IMR-90 (cell line): ENCODE data around the gene ZNF507. TPM values are rescaled to one million over a fixed set of nuclear protein-coding genes. Genes with fewer than 3 reads are reported as not detected.

Experiments
- ATAC-seq: fragments of 200-7000 bp; cut with Tn5 transposase; 2 replicates; pipeline ENCODE4 v1.9.1; 2020; ENCODE audit warnings: low read depth, mild to moderate bottlenecking, moderate library complexity
- BruUV-seq: library from RNA; stranded (reverse); fragments of 400-500 nt; replicated peaks from 2 replicates; lab custom pipeline; 2021; lab: Mats Ljungman, UMichigan
- CTCF ChIA-PET: fragments of 300-600 bp; formaldehyde crosslinking; extraction: SDS; loops from one replicate; lab custom pipeline; 2021; ENCODE audit warnings: antibody characterized with exemption; lab: Yijun Ruan, JAX
- POLR2A ChIA-PET: fragments of 300-600 bp; sonication (Branson Sonifier 250); formaldehyde crosslinking; loops from one replicate; lab custom pipeline; 2022; ENCODE audit warnings: antibody characterized with exemption; ENCODE audit not compliant: unreplicated experiment; lab: Charles Lee
- DNase-seq: peaks from one replicate; pipeline ENCODE4 v3.0.0; 2013
- H2AFZ ChIP-seq: replicated peaks from 2 replicates; pipeline ENCODE3; 2013; ENCODE audit warnings: low read length, mild to moderate bottlenecking; ENCODE audit not compliant: poor library complexity
- H2AK5ac ChIP-seq: 2 replicates; pipeline ENCODE4 v1.6.1; 2013; ENCODE audit warnings: low read depth, low read length, inconsistent platforms
- H2AK9ac ChIP-seq: replicated peaks from 2 replicates; pipeline ENCODE3; 2013; ENCODE audit warnings: mild to moderate bottlenecking, low read depth, low read length, moderate library complexity; ENCODE audit not compliant: poor library complexity
- H2BK120ac ChIP-seq: 2 replicates; pipeline ENCODE4 v1.6.1; 2013; ENCODE audit warnings: low read depth, low read length, inconsistent platforms
- H2BK15ac ChIP-seq: 3 replicates; pipeline ENCODE4 v1.6.1; 2013; ENCODE audit warnings: low read depth, low read length, inconsistent platforms
- H2BK20ac ChIP-seq: 2 replicates; pipeline ENCODE4 v1.6.1; 2013; ENCODE audit warnings: low read depth, mild to moderate bottlenecking, inconsistent platforms, low read length, moderate library complexity
- H2BK5ac ChIP-seq: 2 replicates; pipeline ENCODE4 v1.6.1; 2013; ENCODE audit warnings: mild to moderate bottlenecking, low read depth, low read length, inconsistent platforms; ENCODE audit not compliant: poor library complexity, severe bottlenecking
- H3K14ac ChIP-seq: replicated peaks from 2 replicates; pipeline ENCODE4 v1.6.1; 2013; ENCODE audit warnings: low read depth, low read length, inconsistent platforms
- H3K18ac ChIP-seq: 2 replicates; pipeline ENCODE4 v1.6.1; 2013; ENCODE audit warnings: low read depth, low read length, control low read depth
- H3K23ac ChIP-seq: 2 replicates; pipeline ENCODE4 v1.6.1; 2013; ENCODE audit warnings: low read depth, low read length, inconsistent platforms
- H3K27ac ChIP-seq: 2 replicates; pipeline ENCODE4 v1.5.1; 2013; ENCODE audit warnings: mild to moderate bottlenecking, control low read depth, low read length; ENCODE audit not compliant: insufficient read depth
- H3K27me3 ChIP-seq: 2 replicates; pipeline ENCODE4 v1.6.1; 2013; ENCODE audit warnings: low read length; ENCODE audit not compliant: control insufficient read depth, insufficient read depth
- H3K36me3 ChIP-seq: 2 replicates; pipeline ENCODE4 v1.6.1; 2013; ENCODE audit warnings: low read length, mixed read lengths; ENCODE audit not compliant: control insufficient read depth, insufficient read depth
- H3K4ac ChIP-seq: 2 replicates; pipeline ENCODE4 v1.6.1; 2013; ENCODE audit warnings: low read depth, low read length, inconsistent platforms
- H3K4me1 ChIP-seq: 2 replicates; pipeline ENCODE4 v1.6.1; 2013; ENCODE audit warnings: low read length, mixed read lengths; ENCODE audit not compliant: control insufficient read depth, insufficient read depth
- H3K4me2 ChIP-seq: 2 replicates; pipeline ENCODE4 v1.6.1; 2013; ENCODE audit warnings: low read depth, mild to moderate bottlenecking, control low read depth, low read length, moderate library complexity
- H3K4me3 ChIP-seq: 2 replicates; pipeline ENCODE4 v1.5.1; 2013; ENCODE audit warnings: low read depth, mild to moderate bottlenecking, control low read depth, low read length, moderate library complexity; ENCODE audit not compliant: insufficient read depth
- H3K56ac ChIP-seq: 2 replicates; pipeline ENCODE4 v1.6.1; 2013; ENCODE audit warnings: low read length, inconsistent platforms; ENCODE audit not compliant: insufficient read depth; ENCODE audit errors: extremely low read depth
- H3K79me1 ChIP-seq, 2 experiments: 2 replicates each; pipeline ENCODE4 v1.6.1; 2013; ENCODE audit warnings: low read length in 2 of 2, inconsistent platforms in 1 of 2, low read depth in 1 of 2
- H3K9ac ChIP-seq: 2 replicates; pipeline ENCODE4 v1.6.1; 2013; ENCODE audit warnings: low read depth, low read length, control low read depth
- H3K9me1 ChIP-seq: 2 replicates; pipeline ENCODE4 v1.6.1; 2013; ENCODE audit warnings: low read length, inconsistent platforms; ENCODE audit not compliant: insufficient read depth
- H3K9me3 ChIP-seq: 2 replicates; pipeline ENCODE4 v1.6.1; 2013; ENCODE audit warnings: low read length; ENCODE audit not compliant: control insufficient read depth, insufficient read depth
- H4K20me1 ChIP-seq: 2 replicates; pipeline ENCODE4 v1.6.1; 2013; ENCODE audit warnings: low read length, inconsistent platforms; ENCODE audit not compliant: insufficient read depth
- H4K5ac ChIP-seq: 2 replicates; pipeline ENCODE4 v1.6.1; 2013; ENCODE audit warnings: mild to moderate bottlenecking, low read depth, low read length, control low read depth
- H4K8ac ChIP-seq, 2 experiments: 2 replicates each; pipeline ENCODE4 v1.6.1; 2013; ENCODE audit warnings: low read depth in 2 of 2, low read length in 2 of 2, control low read depth in 1 of 2, inconsistent platforms in 1 of 2
- H4K91ac ChIP-seq: 2 replicates; pipeline ENCODE4 v1.6.1; 2013; ENCODE audit warnings: low read depth, low read length, inconsistent platforms; ENCODE audit not compliant: insufficient read depth
- CHD1 ChIP-seq: IDR thresholded peaks from 2 replicates; pipeline ENCODE4 v1.6.1; 2012; ENCODE audit warnings: low read depth, low read length, improper control_type of control experiment
- FOS ChIP-seq: fragments of 150-350 bp; IDR thresholded peaks from 2 replicates; pipeline ENCODE4 v1.6.1; 2016; ENCODE audit warnings: low read depth, low read length
- MAFK ChIP-seq: IDR thresholded peaks from 2 replicates; pipeline ENCODE4 v1.6.1; 2012; ENCODE audit warnings: low read depth, low read length, improper control_type of control experiment
- MAZ ChIP-seq: IDR thresholded peaks from 2 replicates; pipeline ENCODE4 v1.6.1; 2012; ENCODE audit warnings: low read depth, mild to moderate bottlenecking, low read length, improper control_type of control experiment, moderate library complexity, borderline replicate concordance
- MXI1 ChIP-seq: IDR thresholded peaks from 2 replicates; pipeline ENCODE4 v1.6.1; 2012; ENCODE audit warnings: low read depth, mild to moderate bottlenecking, low read length, moderate library complexity, borderline replicate concordance
- NFE2L2 ChIP-seq: fragments of 150-350 bp; IDR thresholded peaks from 2 replicates; pipeline ENCODE4 v1.6.1; 2016; ENCODE audit warnings: low read depth, mild to moderate bottlenecking, low read length
- POLR2A ChIP-seq: IDR thresholded peaks from 2 replicates; pipeline ENCODE4 v1.6.1; 2012; ENCODE audit warnings: mild to moderate bottlenecking, low read depth, low read length
- RAD21 ChIP-seq: IDR thresholded peaks from 2 replicates; pipeline ENCODE4 v1.6.1; 2012; ENCODE audit warnings: low read length, improper control_type of control experiment
- RCOR1 ChIP-seq: IDR thresholded peaks from 2 replicates; pipeline ENCODE4 v1.6.1; 2012; ENCODE audit warnings: mild to moderate bottlenecking, low read length, improper control_type of control experiment; ENCODE audit not compliant: insufficient replicate concordance
- SMC3 ChIP-seq: fragments of 150-350 bp; IDR thresholded peaks from 2 replicates; pipeline ENCODE4 v1.6.1; 2016; ENCODE audit warnings: low read depth, mild to moderate bottlenecking, antibody characterized with exemption, low read length, moderate library complexity
- WGBS, 2 experiments: methylation state at CpG; one replicate each; pipeline versions ENCODE4 v1.1.5 to v1.1.7; 2013; ENCODE audit warnings: missing lambda C conversion rate in 2 of 2; ENCODE audit not compliant: insufficient read length in 1 of 2; ENCODE audit errors: extremely low coverage in 2 of 2; 5-methylcytosine and 5-hydroxymethylcytosine counted together
- dilution Hi-C: fragments of 300-500 bp; cut with HindIII; formaldehyde crosslinking; loops from one replicate; pipeline ENCODE4 v1.14.3; 2018; ENCODE audit warnings: low sequenced_read_pairs; ENCODE audit not compliant: unreplicated experiment
- in situ Hi-C: fragments of 300-500 bp; cut with MboI; formaldehyde crosslinking; loops from 3 replicates; pipeline ENCODE4 v1.14.3; 2019; ENCODE audit warnings: low sequenced_read_pairs, inconsistent platforms, mixed read lengths
- intact Hi-C: fragments of 100-400 bp; cut with micrococcal nuclease; formaldehyde crosslinking; loops from 2 replicates; pipeline ENCODE4 v1.10.0; 2022
- polyA plus RNA-seq, 3 experiments: library from polyadenylated mRNA; depleted of rRNA; stranded (reverse); fragments of >200 nt; gene quantifications; 2 replicates each; pipeline ENCODE4 v1.2.3, GENCODE V29; 2012; ENCODE audit warnings: low replicate concordance in 1 of 3
- total RNA-seq: library from RNA; depleted of rRNA; stranded (reverse); fragments of >200 nt; gene quantifications from 2 replicates; pipeline ENCODE4 v1.2.3, GENCODE V29; 2012
- TF ChIP-seq, protein P1 (sequence below): fragments of 150-350 bp; IDR thresholded peaks from 2 replicates; pipeline ENCODE4 v1.6.1; 2017; ENCODE audit warnings: mild to moderate bottlenecking, antibody characterized with exemption, low read length, low read depth
- TF ChIP-seq, protein P2 (sequence below): fragments of 150-350 bp; IDR thresholded peaks from 2 replicates; pipeline ENCODE4 v1.6.1; 2016; ENCODE audit warnings: low read depth, mild to moderate bottlenecking, low read length, moderate library complexity, borderline replicate concordance
- TF ChIP-seq, protein P3 (sequence below): conservative IDR thresholded peaks from 2 replicates; pipeline ENCODE4 v1.5.1; 2012; ENCODE audit warnings: mild to moderate bottlenecking, low read depth, low read length, improper control_type of control experiment

ZNF507 gene
- total and polyA plus RNA-seq, 2 of the 4 experiments (the other 2 are of a cell fraction), result 9.6 to 19.9 TPM

DNA sequence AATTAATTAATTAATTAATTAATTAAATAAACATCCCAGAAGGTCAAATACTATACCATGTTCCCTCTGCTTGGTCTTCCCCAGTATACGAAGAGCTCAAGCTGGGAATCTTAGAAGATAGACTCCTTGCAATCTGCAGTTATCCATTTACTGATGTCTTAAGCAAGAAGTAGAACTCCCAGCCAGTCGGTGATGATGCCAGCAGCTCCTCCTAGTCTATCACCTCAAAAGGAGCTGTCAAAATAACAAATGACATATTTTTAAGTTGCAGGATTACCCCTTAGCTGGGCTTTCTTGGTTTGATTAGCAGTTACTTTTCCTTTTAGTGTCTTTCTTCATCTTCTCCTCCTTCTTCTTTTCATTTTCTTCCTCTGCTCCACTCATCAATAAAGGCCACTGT lies 6.0 kb upstream of the ZNF507 start:
- no TSS peak for BruUV-seq
- POLR2A ChIA-PET, result no interaction called here
- dilution Hi-C loops, result no loop called here

More for the DNA sequence above, 6.0 kb upstream of the ZNF507 start:
- H4K91ac ChIP-seq, result no peak overlapping the region
- H4K8ac ChIP-seq, result no peak overlapping the region
- H3K27ac ChIP-seq, result no peak overlapping the region
- no peak overlapping the region for H3K18ac ChIP-seq
- no peaks in the 10 kb centered on the region for H4K20me1 ChIP-seq
- 60% methylated on average over 1 of the region's 2 CpGs; no CpG with 5 or more reads in 1 of the 2 experiments for WGBS, 2 experiments
- no peak overlapping the region for H3K23ac ChIP-seq
- DNase-seq (no peak), ATAC-seq (no peak)
- H3K4me1 ChIP-seq, result peaks cover 3% of the 10 kb centered on the region; the same call in 1 of the 2 replicates
- H3K9me1 ChIP-seq, result no peaks in the 10 kb centered on the region
- no peaks in the 10 kb centered on the region for H3K79me1 ChIP-seq
- CTCF ChIA-PET, result interaction anchor here (0.5 to 0.9 kb wide), 2 partner anchors 16 to 32 kb away, joined by 3 to 5 read pairs; no protein-coding TSS in a partner anchor
- no peak overlapping the region for H2AFZ ChIP-seq
- no peaks in the 10 kb centered on the region for H3K36me3 ChIP-seq
- H3K4ac ChIP-seq, result no peak overlapping the region
- no peak overlapping the region for H2BK5ac ChIP-seq
- no peak overlapping the region for H2BK20ac ChIP-seq
- H2BK120ac ChIP-seq, result no peak overlapping the region
- TF ChIP-seq MAFK (no peak), POLR2A (no peak), MAZ (no peak), MXI1 (no peak), NFE2L2 (no peak), CHD1 (no peak), FOS (no peak), RAD21 (no peak), SMC3 (no peak), RCOR1 (no peak)
- TF ChIP-seq, protein P1, sequence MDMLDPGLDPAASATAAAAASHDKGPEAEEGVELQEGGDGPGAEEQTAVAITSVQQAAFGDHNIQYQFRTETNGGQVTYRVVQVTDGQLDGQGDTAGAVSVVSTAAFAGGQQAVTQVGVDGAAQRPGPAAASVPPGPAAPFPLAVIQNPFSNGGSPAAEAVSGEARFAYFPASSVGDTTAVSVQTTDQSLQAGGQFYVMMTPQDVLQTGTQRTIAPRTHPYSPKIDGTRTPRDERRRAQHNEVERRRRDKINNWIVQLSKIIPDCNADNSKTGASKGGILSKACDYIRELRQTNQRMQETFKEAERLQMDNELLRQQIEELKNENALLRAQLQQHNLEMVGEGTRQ, result no peak
- TF ChIP-seq, protein P2, sequence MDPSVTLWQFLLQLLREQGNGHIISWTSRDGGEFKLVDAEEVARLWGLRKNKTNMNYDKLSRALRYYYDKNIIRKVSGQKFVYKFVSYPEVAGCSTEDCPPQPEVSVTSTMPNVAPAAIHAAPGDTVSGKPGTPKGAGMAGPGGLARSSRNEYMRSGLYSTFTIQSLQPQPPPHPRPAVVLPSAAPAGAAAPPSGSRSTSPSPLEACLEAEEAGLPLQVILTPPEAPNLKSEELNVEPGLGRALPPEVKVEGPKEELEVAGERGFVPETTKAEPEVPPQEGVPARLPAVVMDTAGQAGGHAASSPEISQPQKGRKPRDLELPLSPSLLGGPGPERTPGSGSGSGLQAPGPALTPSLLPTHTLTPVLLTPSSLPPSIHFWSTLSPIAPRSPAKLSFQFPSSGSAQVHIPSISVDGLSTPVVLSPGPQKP, result no peak
- TF ChIP-seq, protein P3, sequence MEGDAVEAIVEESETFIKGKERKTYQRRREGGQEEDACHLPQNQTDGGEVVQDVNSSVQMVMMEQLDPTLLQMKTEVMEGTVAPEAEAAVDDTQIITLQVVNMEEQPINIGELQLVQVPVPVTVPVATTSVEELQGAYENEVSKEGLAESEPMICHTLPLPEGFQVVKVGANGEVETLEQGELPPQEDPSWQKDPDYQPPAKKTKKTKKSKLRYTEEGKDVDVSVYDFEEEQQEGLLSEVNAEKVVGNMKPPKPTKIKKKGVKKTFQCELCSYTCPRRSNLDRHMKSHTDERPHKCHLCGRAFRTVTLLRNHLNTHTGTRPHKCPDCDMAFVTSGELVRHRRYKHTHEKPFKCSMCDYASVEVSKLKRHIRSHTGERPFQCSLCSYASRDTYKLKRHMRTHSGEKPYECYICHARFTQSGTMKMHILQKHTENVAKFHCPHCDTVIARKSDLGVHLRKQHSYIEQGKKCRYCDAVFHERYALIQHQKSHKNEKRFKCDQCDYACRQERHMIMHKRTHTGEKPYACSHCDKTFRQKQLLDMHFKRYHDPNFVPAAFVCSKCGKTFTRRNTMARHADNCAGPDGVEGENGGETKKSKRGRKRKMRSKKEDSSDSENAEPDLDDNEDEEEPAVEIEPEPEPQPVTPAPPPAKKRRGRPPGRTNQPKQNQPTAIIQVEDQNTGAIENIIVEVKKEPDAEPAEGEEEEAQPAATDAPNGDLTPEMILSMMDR, result no peak
- no peak overlapping the region for H2AK9ac ChIP-seq
- no peak overlapping the region for H2BK15ac ChIP-seq
- no peak overlapping the region for H3K56ac ChIP-seq
- no peak overlapping the region for H3K4me2 ChIP-seq
- intact Hi-C loops (no loop called here), in situ Hi-C loops (no loop called here)
- no peaks in the 10 kb centered on the region for H3K27me3 ChIP-seq
- H3K4me3 ChIP-seq, result no peak overlapping the region
- H4K5ac ChIP-seq, result no peak overlapping the region
- H3K9ac ChIP-seq, result no peak overlapping the region
- no peaks in the 10 kb centered on the region for H3K9me3 ChIP-seq
- H2AK5ac ChIP-seq, result no peak overlapping the region
- no peak overlapping the region for H3K14ac ChIP-seq
